Caco-2 (cell line): ENCODE measurements around the gene CRADD. TPM values are rescaled to one million over a fixed set of nuclear protein-coding genes. Genes with fewer than 3 reads are reported as not detected.

Experiments used
- BruUV-seq: library from RNA; stranded (reverse); fragments of 400-500 nt; replicated peaks from 2 replicates; lab custom pipeline; 2021; lab: Mats Ljungman, UMichigan
- CTCF ChIA-PET: fragments of 300-600 bp; sonication (Branson Sonifier 250); formaldehyde crosslinking; loops from one replicate; lab custom pipeline; 2022; ENCODE audit warnings: antibody characterized with exemption; lab: Charles Lee
- POLR2A ChIA-PET: fragments of 300-600 bp; sonication (Branson Sonifier 250); formaldehyde crosslinking; loops from one replicate; lab custom pipeline; 2022; ENCODE audit warnings: antibody characterized with exemption; lab: Charles Lee
- DNase-seq, 2 experiments: peaks; one replicate each; pipeline versions ENCODE4 v3.0.0 to v3.0.0-alpha.2; 2020 to 2022
- H3K27me3 ChIP-seq: replicated peaks from 2 replicates; pipeline ENCODE4 v1.6.0; 2011; ENCODE audit warnings: low read length; ENCODE audit not compliant: control insufficient read depth, insufficient read depth
- H3K36me3 ChIP-seq: 2 replicates; pipeline ENCODE4 v1.5.1; 2011; ENCODE audit warnings: low read length; ENCODE audit not compliant: control insufficient read depth, insufficient read depth
- H3K4me1 ChIP-seq: fragments of 250-450 bp; sonication (Bioruptor Pico); 2 replicates; pipeline ENCODE4 v1.5.1; 2020; ENCODE audit warnings: mild to moderate bottlenecking
- H3K4me3 ChIP-seq: 2 replicates; pipeline ENCODE4 v1.5.1; 2011; ENCODE audit warnings: low read depth, mild to moderate bottlenecking, control low read depth, low read length
- H3K9me3 ChIP-seq: fragments of 250-450 bp; sonication (Bioruptor Pico); 2 replicates; pipeline ENCODE4 v1.5.1; 2020; ENCODE audit warnings: mild to moderate bottlenecking, moderate library complexity
- H3K27ac Mint-ChIP-seq: one replicate; pipeline ENCODE4 v1.8.0; 2022; ENCODE audit warnings: mixed read lengths; ENCODE audit not compliant: unreplicated experiment
- H3K27me3 Mint-ChIP-seq: one replicate; pipeline ENCODE4 v1.8.0; 2022; ENCODE audit warnings: mixed read lengths; ENCODE audit not compliant: insufficient read depth, unreplicated experiment
- H3K36me3 Mint-ChIP-seq: one replicate; pipeline ENCODE4 v1.8.0; 2022; ENCODE audit warnings: mild to moderate bottlenecking, mixed read lengths; ENCODE audit not compliant: insufficient read depth, unreplicated experiment
- H3K4me1 Mint-ChIP-seq: one replicate; pipeline ENCODE4 v1.8.0; 2022; ENCODE audit warnings: low read depth, mixed read lengths; ENCODE audit not compliant: unreplicated experiment
- H3K4me3 Mint-ChIP-seq: one replicate; pipeline ENCODE4 v1.8.0; 2022; ENCODE audit warnings: mild to moderate bottlenecking, moderate library complexity, mixed read lengths; ENCODE audit not compliant: unreplicated experiment
- H3K9me3 Mint-ChIP-seq: one replicate; pipeline ENCODE4 v1.8.0; 2022; ENCODE audit warnings: mixed read lengths; ENCODE audit not compliant: unreplicated experiment
- CTCF ChIP-seq, 2 experiments: fragments of 200-600 bp in 1 of 2; IDR thresholded peaks; 1 replicate in 1 of 2; 2 replicates in 1 of 2; pipeline versions ENCODE4 v1.5.1 to v1.8.0; 2011 to 2022; ENCODE audit warnings: antibody characterized with exemption in 1 of 2, control low read depth in 1 of 2, inconsistent platforms in 1 of 2, low read depth in 1 of 2, low read length in 1 of 2, mild to moderate bottlenecking in 1 of 2, moderate library complexity in 1 of 2; ENCODE audit not compliant: insufficient read depth in 1 of 2, severe bottlenecking in 1 of 2, unreplicated experiment in 1 of 2
- intact Hi-C: fragments of 100-400 bp; cut with micrococcal nuclease; formaldehyde crosslinking; loops from one replicate; pipeline ENCODE4 v1.10.0; 2022; ENCODE audit not compliant: unreplicated experiment
- total RNA-seq: library from RNA; stranded (reverse); gene quantifications from 2 replicates; pipeline ENCODE4 v1.2.3, GENCODE V29; 2022

Gene CRADD
- total RNA-seq, 1 experiment from 2014 or later, result 29.2 TPM

DNA sequence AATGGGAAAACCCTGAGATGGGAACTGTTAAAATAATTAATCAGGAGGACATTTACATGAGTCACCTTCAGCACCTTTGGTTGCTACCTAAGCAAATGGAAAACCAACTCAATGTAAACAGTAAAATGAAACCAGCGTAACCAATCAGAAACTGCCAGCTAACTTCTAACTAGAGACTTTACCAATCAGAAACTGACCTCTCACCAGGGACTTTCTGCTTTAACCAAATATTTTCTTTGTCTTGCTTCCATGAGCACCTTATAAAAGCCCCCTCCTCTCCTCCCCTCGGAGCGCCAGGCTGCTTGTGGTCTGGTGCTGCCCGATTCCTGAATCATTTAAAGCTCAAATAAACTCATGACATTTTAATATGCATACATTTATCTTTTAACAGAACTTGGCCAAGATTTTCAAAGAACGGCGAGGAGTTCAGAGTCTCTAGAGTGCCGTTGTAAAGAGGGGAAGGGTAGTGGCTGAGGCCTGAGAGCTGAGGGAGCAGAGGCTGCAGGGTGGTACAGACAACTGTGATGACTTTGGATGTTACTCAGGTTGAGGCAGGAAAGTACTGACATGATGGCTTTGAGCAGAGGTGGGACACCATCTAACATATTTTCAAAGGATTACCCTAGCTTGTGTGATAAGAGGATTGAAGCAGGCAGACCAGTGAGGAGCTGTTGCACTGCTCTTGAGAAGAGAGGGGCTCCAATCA lies 183.6 kb downstream of the CRADD start:
- DNase-seq, result no peak

GRCh38 chr12:93862424-93862823 lies 185.2 kb downstream of the CRADD start:
- Histone ChIP-seq H3K4me3 (no peak overlapping the region), H3K27me3 (no peaks in the 10 kb centered on the region), H3K9me3 (peaks cover 18% of the 10 kb centered on the region), H3K4me1 (no peaks in the 10 kb centered on the region), H3K36me3 (no peaks in the 10 kb centered on the region)
- no peak overlapping the region for H3K4me3 Mint-ChIP-seq
- peaks cover 26% of the 10 kb centered on the region for H3K9me3 Mint-ChIP-seq
- no TSS peak for BruUV-seq
- H3K4me1 Mint-ChIP-seq, result no peaks in the 10 kb centered on the region
- DNase-seq, result no peak
- no peaks in the 10 kb centered on the region for H3K27me3 Mint-ChIP-seq
- intact Hi-C loops, result no loop called here
- no peak for TF ChIP-seq CTCF (IDR thresholded peaks at IDR 0.05; ENCODE audit: insufficient read depth in 1 of 2, low read depth in 1 of 2, low read length in 1 of 2, severe bottlenecking in 1 of 2, unreplicated experiment in 1 of 2)
- ChIA-PET CTCF (no interaction called here), POLR2A (no interaction called here)
- H3K36me3 Mint-ChIP-seq, result peaks cover 20% of the 10 kb centered on the region
- no peak overlapping the region for H3K27ac Mint-ChIP-seq

More for the DNA sequence above, 183.6 kb downstream of the CRADD start:
- TF ChIP-seq CTCF (IDR thresholded peaks at IDR 0.05; ENCODE audit: insufficient read depth in 1 of 2, low read depth in 1 of 2, low read length in 1 of 2, severe bottlenecking in 1 of 2, unreplicated experiment in 1 of 2), result no peak
- no peaks in the 10 kb centered on the region for H3K27me3 ChIP-seq
- H3K36me3 Mint-ChIP-seq, result peaks cover 14% of the 10 kb centered on the region
- BruUV-seq, result no TSS peak
- H3K4me1 ChIP-seq, result no peaks in the 10 kb centered on the region
- ChIA-PET POLR2A (no interaction called here), CTCF (no interaction called here)
- no peak overlapping the region for H3K4me3 Mint-ChIP-seq
- H3K27me3 Mint-ChIP-seq, result no peaks in the 10 kb centered on the region
- no peak overlapping the region for H3K4me3 ChIP-seq
- no peaks in the 10 kb centered on the region for H3K36me3 ChIP-seq
- peaks cover 11% of the 10 kb centered on the region for H3K9me3 ChIP-seq
- no peak overlapping the region for H3K27ac Mint-ChIP-seq
- H3K4me1 Mint-ChIP-seq, result no peaks in the 10 kb centered on the region
- H3K9me3 Mint-ChIP-seq, result peaks cover 10% of the 10 kb centered on the region
- intact Hi-C loops, result no loop called here

DNA sequence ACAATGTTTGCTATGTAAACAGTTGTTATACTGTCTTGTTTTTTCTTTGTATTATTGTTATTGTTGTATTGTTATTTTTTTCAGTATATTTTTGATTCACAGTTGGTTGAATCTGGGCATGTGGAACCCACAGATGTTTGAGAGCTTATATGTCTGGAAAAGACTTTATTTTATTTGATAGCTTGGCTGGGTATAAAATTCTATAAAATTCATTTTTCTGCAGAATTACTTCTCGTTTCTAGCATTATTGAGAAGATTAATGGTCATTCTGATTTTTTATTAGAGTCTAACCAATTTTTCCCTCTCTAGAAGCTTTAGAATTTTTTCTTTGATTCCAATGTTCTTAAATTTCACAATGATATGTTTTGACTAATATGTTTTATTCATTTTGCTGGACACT lies 188.6 kb downstream of the CRADD start:
- H3K27me3 Mint-ChIP-seq, result no peaks in the 10 kb centered on the region
- H3K9me3 ChIP-seq, result peaks cover 18% of the 10 kb centered on the region
- ChIA-PET POLR2A (no interaction called here), CTCF (no interaction called here)
- no peak for TF ChIP-seq CTCF (IDR thresholded peaks at IDR 0.05; ENCODE audit: insufficient read depth in 1 of 2, low read depth in 1 of 2, low read length in 1 of 2, severe bottlenecking in 1 of 2, unreplicated experiment in 1 of 2)
- H3K36me3 Mint-ChIP-seq, result peaks cover 21% of the 10 kb centered on the region
- no peak for DNase-seq
- peaks cover 38% of the 10 kb centered on the region for H3K9me3 Mint-ChIP-seq
- no peaks in the 10 kb centered on the region for H3K4me1 ChIP-seq
- intact Hi-C loops, result no loop called here
- no peaks in the 10 kb centered on the region for H3K36me3 ChIP-seq
- no peak overlapping the region for H3K4me3 Mint-ChIP-seq
- no peaks in the 10 kb centered on the region for H3K27me3 ChIP-seq
- BruUV-seq, result no TSS peak
- H3K4me3 ChIP-seq, result no peak overlapping the region
- H3K4me1 Mint-ChIP-seq, result no peaks in the 10 kb centered on the region
- no peak overlapping the region for H3K27ac Mint-ChIP-seq
